HepG2 (cell line): ENCODE measurements around the gene FAM20A. TPM values are rescaled to one million over a fixed set of nuclear protein-coding genes. Genes with fewer than 3 reads are reported as not detected.

Source experiments
- AKNA ChIP-seq: sonication (generic); formaldehyde crosslinking; IDR thresholded peaks from 2 replicates; pipeline ENCODE4 v1.4.0; 2020; ENCODE audit warnings: missing genetic modification reagents, borderline replicate concordance
- ARNT ChIP-seq: fragments of 450-650 bp; IDR thresholded peaks from 2 replicates; pipeline ENCODE4 v1.6.1; 2017
- EHMT2 ChIP-seq: fragments of 200-600 bp; sonication (generic); IDR thresholded peaks from 2 replicates; pipeline ENCODE4 v1.7.0; 2017; ENCODE audit warnings: antibody characterized with exemption, low read depth, low read length, borderline replicate concordance
- MTF2 ChIP-seq: sonication (generic); formaldehyde crosslinking; IDR thresholded peaks from 2 replicates; pipeline ENCODE4 v1.5.0; 2020; ENCODE audit warnings: missing genetic modification reagents, borderline replicate concordance
- NFIC ChIP-seq: IDR thresholded peaks from 2 replicates; pipeline ENCODE4 v1.6.1; 2012; ENCODE audit warnings: mild to moderate bottlenecking, low read length, inconsistent platforms
- RNF219 ChIP-seq: sonication (generic); formaldehyde crosslinking; IDR thresholded peaks from 2 replicates; pipeline ENCODE4 v1.5.0; 2020; ENCODE audit warnings: mild to moderate bottlenecking, missing genetic modification reagents
- SAP130 ChIP-seq: IDR thresholded peaks from 2 replicates; pipeline ENCODE4 v1.6.1; 2016; ENCODE audit warnings: low read depth
- ZBTB43 ChIP-seq: sonication (generic); formaldehyde crosslinking; conservative IDR thresholded peaks from 2 replicates; pipeline ENCODE4 v1.4.0; 2020; ENCODE audit warnings: missing genetic modification reagents
- ZBTB49 ChIP-seq: sonication (generic); formaldehyde crosslinking; IDR thresholded peaks from 2 replicates; pipeline ENCODE4 v1.4.0; 2020; ENCODE audit warnings: missing genetic modification reagents, borderline replicate concordance
- ZNF382 ChIP-seq: sonication (generic); formaldehyde crosslinking; IDR thresholded peaks from 2 replicates; pipeline ENCODE4 v1.5.0; 2020; ENCODE audit warnings: missing genetic modification reagents, mild to moderate bottlenecking, borderline replicate concordance
- ZNF501 ChIP-seq: sonication (generic); formaldehyde crosslinking; IDR thresholded peaks from 2 replicates; pipeline ENCODE4 v1.5.1; 2020; ENCODE audit warnings: mild to moderate bottlenecking, moderate library complexity, missing genetic modification reagents
- ZNF800 ChIP-seq: sonication (generic); formaldehyde crosslinking; IDR thresholded peaks from 2 replicates; pipeline ENCODE4 v1.4.0; 2020; ENCODE audit warnings: missing genetic modification reagents
- ZSCAN30 ChIP-seq: sonication (generic); formaldehyde crosslinking; IDR thresholded peaks from 2 replicates; pipeline ENCODE4 v1.5.0; 2020; ENCODE audit warnings: mild to moderate bottlenecking, missing genetic modification reagents
- polyA plus RNA-seq, 8 experiments: library from polyadenylated mRNA; depleted of rRNA in 3 of 8; stranded (reverse) in 7 of 8; unstranded in 1 of 8; fragments of >200 nt; fragmentation: Illumina TruSeq in 4 of 8; extraction: Trizol in 4 of 8; gene quantifications; 2 replicates each; pipeline versions ENCODE4 v1.2.1 to v1.2.3, GENCODE V29; 2011 to 2016; ENCODE audit warnings: low read depth in 4 of 8, missing spikeins in 1 of 8, mixed read lengths in 1 of 8; ENCODE audit not compliant: insufficient read depth in 1 of 8
- total RNA-seq, 5 experiments: library from RNA; depleted of rRNA; stranded (reverse); fragments of >200 nt; fragmentation: Illumina TruSeq; extraction: Trizol; gene quantifications; 2 replicates each; pipeline ENCODE4 v1.2.3, GENCODE V29; 2016; ENCODE audit warnings: low read depth in 1 of 5

FAM20A gene
- total and polyA plus RNA-seq, 2 of the 13 experiments (the other 11 are each of a cell fraction or from before 2014, with no cell fraction given) = 9.3 to 20.7 TPM

- TF ChIP-seq ZBTB43 (CRISPR knock-in tag) = no peak
- TF ChIP-seq ZSCAN30 (CRISPR knock-in tag) = 0 out of 2 replicates have a peak, but pooled peaks have one; percentile 68
- TF ChIP-seq MTF2 (CRISPR knock-in tag) = 0 out of 2 replicates have a peak, but pooled peaks have one; percentile 14
- TF ChIP-seq RNF219 = peak; percentile 31; the same call in 1 of the 2 replicates
- TF ChIP-seq SAP130 = peak; percentile 41
- no peak; the same call in 1 of the 2 replicates for TF ChIP-seq ZNF800 (CRISPR knock-in tag)
- peak; percentile 29; the same call in 1 of the 2 replicates for TF ChIP-seq NFIC
- no peak for TF ChIP-seq ARNT
- no peak for TF ChIP-seq ZNF382 (CRISPR knock-in tag)
- TF ChIP-seq ZBTB49 (CRISPR knock-in tag) = 0 out of 2 replicates have a peak, but pooled peaks have one; percentile 18
- peak; percentile 59; the same call in 1 of the 2 replicates for TF ChIP-seq ZNF501
- no peak for TF ChIP-seq AKNA
- no peak for TF ChIP-seq EHMT2
Measured at GRCh38 chr17:68512960-68513474, 88.2 kb downstream of the FAM20A start (continued).
